Mesenchymal stem cell (in vitro differentiated cells and primary cell): ENCODE results near the gene ADAM11.
A peak's percentile ranks its signal among the peaks of the same experiment; 100 is the strongest.

Experiments used
- DNase-seq: peaks from one replicate; pipeline ENCODE4 v3.0.0-alpha.2; 2013
- H2AFZ ChIP-seq: one replicate; pipeline ENCODE4 v1.6.1; 2013; ENCODE audit warnings: low read depth, mild to moderate bottlenecking, control low read depth, inconsistent platforms, low read length, moderate library complexity
- H2AK5ac ChIP-seq: 2 replicates; pipeline ENCODE4 v1.6.1; 2013; ENCODE audit warnings: low read length, moderate library complexity, mild to moderate bottlenecking, inconsistent platforms; ENCODE audit not compliant: severe bottlenecking
- H2BK120ac ChIP-seq: one replicate; pipeline ENCODE4 v1.6.1; 2013; ENCODE audit warnings: low read depth, mild to moderate bottlenecking, inconsistent platforms, low read length, moderate library complexity
- H2BK12ac ChIP-seq, 2 experiments: one replicate each; pipeline ENCODE4 v1.6.1; 2013; ENCODE audit warnings: inconsistent platforms in 2 of 2, low read length in 2 of 2, mild to moderate bottlenecking in 2 of 2, moderate library complexity in 2 of 2, control low read depth in 1 of 2
- H2BK15ac ChIP-seq: one replicate; pipeline ENCODE4 v1.6.1; 2013; ENCODE audit warnings: mild to moderate bottlenecking, low read depth, inconsistent platforms; ENCODE audit not compliant: poor library complexity, severe bottlenecking
- H2BK5ac ChIP-seq: 2 replicates; pipeline ENCODE4 v1.6.1; 2013; ENCODE audit warnings: low read depth, mild to moderate bottlenecking, low read length, control low read depth, inconsistent platforms; ENCODE audit not compliant: poor library complexity, severe bottlenecking
- H3K14ac ChIP-seq, 2 experiments: one replicate each; pipeline ENCODE4 v1.6.1; 2013; ENCODE audit warnings: inconsistent platforms in 2 of 2, low read length in 2 of 2, control low read depth in 1 of 2, mild to moderate bottlenecking in 1 of 2, moderate library complexity in 1 of 2
- H3K18ac ChIP-seq, 2 experiments: one replicate each; pipeline ENCODE4 v1.6.1; 2013; ENCODE audit warnings: inconsistent platforms in 2 of 2, low read length in 2 of 2, control low read depth in 1 of 2, low read depth in 1 of 2, mild to moderate bottlenecking in 1 of 2
- H3K23ac ChIP-seq, 2 experiments: one replicate each; pipeline ENCODE4 v1.6.1; 2013; ENCODE audit warnings: inconsistent platforms in 2 of 2, low read length in 2 of 2, mild to moderate bottlenecking in 2 of 2, moderate library complexity in 2 of 2, control low read depth in 1 of 2
- H3K27ac ChIP-seq: 2 replicates; pipeline ENCODE4 v1.5.1; 2013; ENCODE audit warnings: mild to moderate bottlenecking, moderate library complexity, low read length, control low read depth, inconsistent platforms; ENCODE audit not compliant: poor library complexity, severe bottlenecking
- H3K27me3 ChIP-seq, 2 experiments: 2 replicates each; pipeline versions ENCODE4 v1.6.1 to v1.7.0; 2013; ENCODE audit warnings: low read length in 2 of 2, mild to moderate bottlenecking in 2 of 2, moderate library complexity in 2 of 2, control low read depth in 1 of 2, inconsistent platforms in 1 of 2; ENCODE audit not compliant: control insufficient read depth in 1 of 2, insufficient read depth in 1 of 2
- H3K36me3 ChIP-seq, 2 experiments: 2 replicates each; pipeline versions ENCODE4 v1.6.1 to v1.7.0; 2013; ENCODE audit warnings: low read length in 2 of 2, control low read depth in 1 of 2, inconsistent platforms in 1 of 2, low read depth in 1 of 2, mild to moderate bottlenecking in 1 of 2; ENCODE audit not compliant: insufficient read depth in 2 of 2, control insufficient read depth in 1 of 2
- H3K4ac ChIP-seq, 2 experiments: one replicate each; pipeline ENCODE4 v1.6.1; 2013; ENCODE audit warnings: inconsistent platforms in 2 of 2, low read length in 2 of 2, mild to moderate bottlenecking in 2 of 2, moderate library complexity in 2 of 2, control low read depth in 1 of 2, low read depth in 1 of 2
- H3K4me1 ChIP-seq: 2 replicates; pipeline ENCODE4 v1.6.1; 2013; ENCODE audit warnings: low read depth, low read length, control low read depth; ENCODE audit not compliant: control insufficient read depth, insufficient read depth
- H3K4me2 ChIP-seq: 2 replicates; pipeline ENCODE4 v1.6.1; 2013; ENCODE audit warnings: low read length, mild to moderate bottlenecking, inconsistent platforms; ENCODE audit not compliant: poor library complexity, severe bottlenecking
- H3K4me3 ChIP-seq, 2 experiments: 2 replicates each; pipeline versions ENCODE4 v1.5.1 to v1.7.0; 2013; ENCODE audit warnings: low read length in 2 of 2, mild to moderate bottlenecking in 2 of 2, control low read depth in 1 of 2, low read depth in 1 of 2; ENCODE audit not compliant: insufficient read depth in 1 of 2
- H3K79me1 ChIP-seq: replicated peaks from 2 replicates; pipeline ENCODE4 v1.6.1; 2013; ENCODE audit warnings: mild to moderate bottlenecking, control low read depth, low read length, inconsistent platforms; ENCODE audit not compliant: poor library complexity, severe bottlenecking
- H3K9ac ChIP-seq: 2 replicates; pipeline ENCODE4 v1.7.0; 2013; ENCODE audit warnings: mild to moderate bottlenecking, low read length, moderate library complexity
- H3K9me3 ChIP-seq: 2 replicates; pipeline ENCODE4 v1.7.0; 2013; ENCODE audit warnings: mild to moderate bottlenecking, low read length; ENCODE audit not compliant: control insufficient read depth
- H4K8ac ChIP-seq: one replicate; pipeline ENCODE4 v1.6.1; 2013; ENCODE audit warnings: inconsistent platforms, mild to moderate bottlenecking, low read length, moderate library complexity
- H4K91ac ChIP-seq: one replicate; pipeline ENCODE4 v1.6.1; 2013; ENCODE audit warnings: mild to moderate bottlenecking, low read length, inconsistent platforms
- WGBS: methylation state at CpG from one replicate; pipeline ENCODE4 v1.1.7; 2013; ENCODE audit warnings: mixed read lengths; 5-methylcytosine and 5-hydroxymethylcytosine counted together

ADAM11 gene

GRCh38 chr17:44826123-44826790, 67.5 kb downstream of the ADAM11 start:
- Histone ChIP-seq H2BK12ac (no peak overlapping the region), H2BK120ac (no peak overlapping the region), H3K14ac (no peak overlapping the region), H4K8ac (no peak overlapping the region), H3K4me3 (no peak overlapping the region), H3K9me3 (no peaks in the 10 kb centered on the region), H3K18ac (no peak overlapping the region), H2BK5ac (no peak overlapping the region), H3K9ac (no peak overlapping the region), H3K23ac (no peak overlapping the region), H2AK5ac (no peak overlapping the region), H4K91ac (no peak overlapping the region), H3K4ac (no peak overlapping the region), H3K36me3 (peaks cover 0 to 9% of the 10 kb centered on the region in 2 experiments), H2AFZ (no peak overlapping the region), H3K4me2 (no peak overlapping the region), H3K4me1 (peaks cover 2% of the 10 kb centered on the region), H3K27me3 (no peaks in the 10 kb centered on the region), H3K27ac (peak overlapping the region; percentile 41), H2BK15ac (no peak overlapping the region), H3K79me1 (no peaks in the 10 kb centered on the region)
- no peak for DNase-seq
- WGBS, result 95% methylated on average over 11 of the region's 15 CpGs

- Histone ChIP-seq H3K18ac (no peak overlapping the region), H2BK5ac (no peak overlapping the region)
Measured at GRCh38 chr17:44827863-44828262, 69.1 kb downstream of the ADAM11 start.

GRCh38 chr17:44828919-44829522, 70.2 kb downstream of the ADAM11 start:
- H2AK5ac ChIP-seq, result no peak overlapping the region
- peaks cover 2% of the 10 kb centered on the region for H3K4me1 ChIP-seq
- H3K4me3 ChIP-seq, result peak overlapping the region; percentile 84 to 95
- no peak overlapping the region for H3K27ac ChIP-seq
- H2BK12ac ChIP-seq, result no peak overlapping the region
- no peak overlapping the region for H2AFZ ChIP-seq
- peak overlapping the region in 1 of 2 experiments; percentile 17 for H3K14ac ChIP-seq
- H3K18ac ChIP-seq, result peak overlapping the region; percentile 90 to 96
- H3K9ac ChIP-seq, result peak overlapping the region; percentile 91
- H4K8ac ChIP-seq, result peak overlapping the region; percentile 63
- no peaks in the 10 kb centered on the region for H3K27me3 ChIP-seq
- H3K9me3 ChIP-seq, result no peaks in the 10 kb centered on the region
- peak overlapping the region; percentile 71 to 93 for H3K4ac ChIP-seq
- peak overlapping the region; percentile 95 for H3K4me2 ChIP-seq
- WGBS, result under 1% methylated on average over 20 of the region's 21 CpGs
- H2BK5ac ChIP-seq, result no peak overlapping the region
- H3K36me3 ChIP-seq, result peaks cover 0 to 6% of the 10 kb centered on the region in 2 experiments
- no peaks in the 10 kb centered on the region for H3K79me1 ChIP-seq
- H3K23ac ChIP-seq, result peak overlapping the region in 1 of 2 experiments; percentile 66
- peak overlapping the region; percentile 59 for H4K91ac ChIP-seq
- DNase-seq, result peak; percentile 46
- peak overlapping the region; percentile 67 for H2BK15ac ChIP-seq
- peak overlapping the region; percentile 87 for H2BK120ac ChIP-seq

More at GRCh38 chr17:44827863-44828262, 69.1 kb downstream of the ADAM11 start:
- Histone ChIP-seq H2BK15ac (no peak overlapping the region), H3K4me3 (peak overlapping the region in 1 of 2 experiments; percentile 84), H3K36me3 (peaks cover 0 to 9% of the 10 kb centered on the region in 2 experiments), H3K4me1 (peaks cover 2% of the 10 kb centered on the region), H3K23ac (no peak overlapping the region), H3K79me1 (no peaks in the 10 kb centered on the region), H3K27me3 (no peaks in the 10 kb centered on the region), H2BK120ac (no peak overlapping the region), H3K9ac (peak overlapping the region; percentile 91), H3K14ac (no peak overlapping the region), H3K4ac (no peak overlapping the region), H3K4me2 (no peak overlapping the region), H2AFZ (no peak overlapping the region), H2AK5ac (no peak overlapping the region), H3K9me3 (no peaks in the 10 kb centered on the region), H2BK12ac (no peak overlapping the region), H4K8ac (no peak overlapping the region), H4K91ac (no peak overlapping the region), H3K27ac (no peak overlapping the region)
- DNase-seq, result no peak
- WGBS, result no CpG with 5 or more reads among the region's 1 CpG
